ENCODE measurements around the gene PRMT1. TPM values are rescaled to one million over a fixed set of nuclear protein-coding genes. Genes with fewer than 3 reads are reported as not detected.

The PRMT1 gene
- total RNA-seq, 1 donor from 2014 or later: 156 TPM

DNA sequence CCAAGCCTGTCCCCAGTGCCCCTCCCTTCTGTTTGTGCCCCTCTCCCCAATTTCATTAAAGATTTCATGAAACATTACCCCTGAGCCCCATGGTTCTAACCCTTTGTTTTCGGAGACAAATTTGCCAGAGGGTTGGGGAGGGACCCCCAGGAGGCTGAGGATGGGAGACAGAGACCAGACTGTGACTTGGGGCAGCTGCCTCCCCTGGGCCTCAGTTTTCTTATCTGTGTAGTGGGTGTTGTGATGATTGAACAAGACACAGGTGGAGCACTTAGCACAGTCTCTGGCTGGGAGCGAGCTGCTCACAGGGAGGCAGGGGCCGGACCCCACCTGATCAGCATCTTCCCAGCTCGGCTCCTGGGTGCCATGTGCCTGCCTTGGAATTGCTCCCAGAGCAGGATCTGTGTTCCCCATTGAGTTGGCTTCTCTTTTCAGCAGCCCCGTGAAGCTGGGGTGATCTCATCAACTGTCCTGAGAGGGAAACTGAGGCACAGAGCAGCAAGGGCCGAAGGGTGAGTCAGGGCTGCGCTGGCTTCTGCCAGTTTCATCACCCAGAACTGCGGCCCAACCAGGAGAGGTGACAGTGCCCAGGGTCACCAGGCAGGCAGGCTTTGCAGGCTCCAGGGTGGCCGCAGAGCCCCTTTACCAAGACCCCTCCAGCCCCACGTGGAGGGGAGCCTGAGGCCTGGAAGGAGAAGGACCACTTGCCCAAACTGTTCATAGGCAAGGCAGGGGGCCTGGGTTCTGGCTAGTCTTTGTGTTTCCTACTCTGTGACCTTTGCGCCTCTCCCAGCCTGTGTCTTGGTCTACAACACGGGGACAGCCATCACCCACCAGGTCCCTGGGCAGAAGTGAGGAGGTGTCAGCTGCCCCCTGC, 18.3 kb upstream of the PRMT1 start:
- no peaks in the 10 kb centered on the region for H3K27me3 ChIP-seq
- H3K27ac ChIP-seq: no peak overlapping the region
- intact Hi-C loops (cut with DNase I): no loop called here
- DNase-seq (ENCODE audit: extremely low spot score in 2 of 2): no peak
- H3K4me3 ChIP-seq: no peak overlapping the region
- no peaks in the 10 kb centered on the region for H3K9me3 ChIP-seq
- no peak for TF ChIP-seq CTCF (IDR thresholded peaks at IDR 0.05)
- TF ChIP-seq POLR2AphosphoS5 (IDR thresholded peaks at IDR 0.05; ENCODE audit: insufficient read depth in 1 of 2, low read depth in 1 of 2): no peak
- no peak for TF ChIP-seq POLR2A (IDR thresholded peaks at IDR 0.05)
- H3K4me1 ChIP-seq: peaks cover 6% of the 10 kb centered on the region
- peaks cover 4 to 92% of the 10 kb centered on the region in 2 donors for H3K36me3 ChIP-seq

- intact Hi-C loops (cut with DNase I): loop anchor here (10.0 kb wide), 1 partner anchor 166 kb away; the partner anchor contains the start of gene RPS11
- TF ChIP-seq POLR2A (IDR thresholded peaks at IDR 0.05): no peak
- no peak for TF ChIP-seq CTCF (IDR thresholded peaks at IDR 0.05)
- TF ChIP-seq POLR2AphosphoS5 (IDR thresholded peaks at IDR 0.05; ENCODE audit: insufficient read depth in 1 of 2, low read depth in 1 of 2): no peak
- H3K27ac ChIP-seq: no peak overlapping the region
- DNase-seq (ENCODE audit: extremely low spot score in 2 of 2): no peak
- no peak overlapping the region for H3K4me3 ChIP-seq
- peaks cover 0 to 75% of the 10 kb centered on the region in 2 donors for H3K36me3 ChIP-seq
- H3K9me3 ChIP-seq: no peaks in the 10 kb centered on the region
- H3K27me3 ChIP-seq: no peaks in the 10 kb centered on the region
- peaks cover 11% of the 10 kb centered on the region for H3K4me1 ChIP-seq
These were observed 16.6 kb upstream of the PRMT1 start for GRCh38 chr19:49660338-49660961.

- H3K4me1 ChIP-seq: peaks cover 22% of the 10 kb centered on the region
- H3K27me3 ChIP-seq: no peaks in the 10 kb centered on the region
- TF ChIP-seq CTCF (IDR thresholded peaks at IDR 0.05): no peak
- TF ChIP-seq POLR2A (IDR thresholded peaks at IDR 0.05): no peak
- no peak for TF ChIP-seq POLR2AphosphoS5 (IDR thresholded peaks at IDR 0.05; ENCODE audit: insufficient read depth in 1 of 2, low read depth in 1 of 2)
- peaks cover 0 to 60% of the 10 kb centered on the region in 2 donors for H3K36me3 ChIP-seq
- no peaks in the 10 kb centered on the region for H3K9me3 ChIP-seq
- no peak for DNase-seq (ENCODE audit: extremely low spot score in 2 of 2)
- no peak overlapping the region for H3K27ac ChIP-seq
- H3K4me3 ChIP-seq: no peak overlapping the region
- intact Hi-C loops (cut with DNase I): loop anchor here (10.0 kb wide), 1 partner anchor 167 kb away; the partner anchor contains the start of gene RPS11
These were observed 15.1 kb upstream of the PRMT1 start for GRCh38 chr19:49662011-49662410.

- H3K4me3 ChIP-seq: no peak overlapping the region
- no peak overlapping the region for H3K27ac ChIP-seq
- H3K9me3 ChIP-seq: no peaks in the 10 kb centered on the region
- TF ChIP-seq POLR2A (IDR thresholded peaks at IDR 0.05): no peak
- no peak for TF ChIP-seq POLR2AphosphoS5 (IDR thresholded peaks at IDR 0.05; ENCODE audit: insufficient read depth in 1 of 2, low read depth in 1 of 2)
- no peak for TF ChIP-seq CTCF (IDR thresholded peaks at IDR 0.05)
- H3K4me1 ChIP-seq: peaks cover 22% of the 10 kb centered on the region
- no peaks in the 10 kb centered on the region for H3K27me3 ChIP-seq
- intact Hi-C loops (cut with DNase I): loop anchor here (10.0 kb wide), 1 partner anchor 168 kb away; the partner anchor contains the start of gene RPS11
- H3K36me3 ChIP-seq: peaks cover 0 to 47% of the 10 kb centered on the region in 2 donors
- DNase-seq (ENCODE audit: extremely low spot score in 2 of 2): no peak
These were observed 13.8 kb upstream of the PRMT1 start for GRCh38 chr19:49663224-49663623.
